Activated B cell treated with CpG ODN at 0.5 μM for 24 hours (primary cell): ENCODE results near the gene FOXP1. TPM values are rescaled to one million over a fixed set of nuclear protein-coding genes. Genes with fewer than 3 reads are reported as not detected.
A peak's percentile ranks its signal among the peaks of the same experiment; 100 is the strongest.

Source experiments
- ATAC-seq: fragments of 200-7000 bp; cut with Tn5 transposase; one replicate; pipeline ENCODE4 v1.10.0; 2021; ENCODE audit warnings: low read depth, mild to moderate bottlenecking, moderate library complexity
- CTCF ChIA-PET: fragments of 350-600 bp; sonication (Branson Sonifier 250); formaldehyde crosslinking; loops from one replicate; lab custom pipeline; 2021; ENCODE audit warnings: antibody characterized with exemption; lab: Charles Lee
- POLR2A ChIA-PET: fragments of 350-600 bp; sonication (Branson Sonifier 250); formaldehyde crosslinking; loops from one replicate; lab custom pipeline; 2021; ENCODE audit warnings: antibody characterized with exemption; lab: Charles Lee
- DNase-seq: peaks from one replicate; pipeline ENCODE4 v3.0.0; 2022
- H3K27ac Mint-ChIP-seq: one replicate; pipeline ENCODE4 v1.8.0; 2020; ENCODE audit warnings: mixed read lengths
- H3K27me3 Mint-ChIP-seq: one replicate; pipeline ENCODE4 v1.8.0; 2021; ENCODE audit warnings: mixed read lengths
- H3K36me3 Mint-ChIP-seq: one replicate; pipeline ENCODE4 v1.8.0; 2021; ENCODE audit warnings: low read depth, mixed read lengths
- H3K4me1 Mint-ChIP-seq: one replicate; pipeline ENCODE4 v1.8.0; 2021; ENCODE audit warnings: mixed read lengths
- H3K4me3 Mint-ChIP-seq: one replicate; pipeline ENCODE4 v1.8.0; 2020; ENCODE audit warnings: mild to moderate bottlenecking, mixed read lengths
- H3K9me3 Mint-ChIP-seq: one replicate; pipeline ENCODE4 v1.8.0; 2020; ENCODE audit warnings: mixed read lengths
- CTCF ChIP-seq: fragments of 200-600 bp; IDR thresholded peaks from one replicate; pipeline ENCODE4 v1.8.0; 2022; ENCODE audit warnings: antibody characterized with exemption, mild to moderate bottlenecking
- intact Hi-C: fragments of 100-400 bp; cut with micrococcal nuclease; formaldehyde crosslinking; loops from one replicate; pipeline ENCODE4 v1.15.1; 2024
- total RNA-seq: library from RNA; stranded (reverse); gene quantifications from 2 replicates; pipeline ENCODE4 v1.2.3, GENCODE V29; 2022

The FOXP1 gene
- total RNA-seq, 1 donor from 2014 or later = 563 TPM

- ATAC-seq = no peak
- H3K4me3 Mint-ChIP-seq = no peak overlapping the region
- CTCF ChIA-PET = no interaction called here
- no peak overlapping the region for H3K27ac Mint-ChIP-seq
- peaks cover 34% of the 10 kb centered on the region for H3K36me3 Mint-ChIP-seq
- intact Hi-C loops = no loop called here
- no peaks in the 10 kb centered on the region for H3K9me3 Mint-ChIP-seq
- no peak for DNase-seq
- H3K27me3 Mint-ChIP-seq = no peaks in the 10 kb centered on the region
- POLR2A ChIA-PET = interaction anchor here (0.5 to 0.6 kb wide), 2 partner anchors 9 to 28 kb away, joined by 3 to 4 read pairs; no protein-coding TSS in a partner anchor
- no peak for TF ChIP-seq CTCF
- H3K4me1 Mint-ChIP-seq = peaks cover 66% of the 10 kb centered on the region
Observed at GRCh38 chr3:71251156-71251775, 332.3 kb downstream of the FOXP1 start.

DNA sequence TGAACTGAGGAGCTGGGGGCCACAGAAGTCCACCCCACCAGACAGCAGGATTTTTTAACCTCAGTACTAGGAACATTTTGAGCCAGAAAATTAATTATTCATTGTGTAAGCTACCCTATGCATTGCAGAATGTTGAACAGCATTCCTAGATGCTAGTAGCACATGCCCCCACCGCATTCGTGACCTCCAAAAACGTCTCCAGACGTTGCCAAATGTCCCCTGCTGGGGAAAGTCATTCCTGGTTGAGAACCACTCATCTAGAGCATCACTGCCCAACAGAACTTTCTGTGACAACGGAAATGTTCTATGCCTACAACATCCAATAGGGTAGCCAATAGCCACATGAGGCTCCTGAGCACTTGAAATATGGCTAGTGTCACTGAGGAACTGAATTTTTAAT is 333.5 kb downstream of the FOXP1 start:
- no peak for ATAC-seq
- no peaks in the 10 kb centered on the region for H3K27me3 Mint-ChIP-seq
- H3K4me3 Mint-ChIP-seq = no peak overlapping the region
- H3K4me1 Mint-ChIP-seq = peaks cover 69% of the 10 kb centered on the region
- peaks cover 30% of the 10 kb centered on the region for H3K36me3 Mint-ChIP-seq
- intact Hi-C loops = no loop called here
- DNase-seq = no peak
- no peaks in the 10 kb centered on the region for H3K9me3 Mint-ChIP-seq
- TF ChIP-seq CTCF = no peak
- CTCF ChIA-PET = interaction anchor here (1.3 kb wide), 1 partner anchor 261 kb away, joined by 4 read pairs; no protein-coding TSS in a partner anchor
- H3K27ac Mint-ChIP-seq = peak overlapping the region; percentile 50
- POLR2A ChIA-PET = no interaction called here

DNA sequence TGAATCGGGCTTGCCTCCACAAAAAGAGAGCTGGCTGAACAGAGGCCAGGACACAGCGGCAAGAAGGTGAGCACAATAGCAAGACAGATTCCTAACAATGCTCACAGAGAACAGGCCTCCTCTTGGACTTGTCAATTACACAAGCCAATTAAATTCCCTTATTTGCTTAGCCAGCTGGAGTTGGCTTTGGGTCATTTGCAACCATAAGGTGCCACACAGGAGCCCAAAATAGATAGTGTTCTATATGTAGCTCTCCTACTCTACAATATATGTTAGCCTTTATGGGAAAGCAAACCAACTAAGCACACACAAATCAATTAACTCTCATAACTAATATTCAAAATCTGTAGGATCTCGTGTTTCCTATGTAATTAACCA is 335.6 kb downstream of the FOXP1 start:
- no peak for ATAC-seq
- no peak for DNase-seq
- H3K27ac Mint-ChIP-seq = no peak overlapping the region
- ChIA-PET POLR2A (interaction anchor here (0.7 kb wide), 2 partner anchors 13 to 145 kb away, joined by 5 to 6 read pairs; no protein-coding TSS in a partner anchor), CTCF (no interaction called here)
- no peaks in the 10 kb centered on the region for H3K9me3 Mint-ChIP-seq
- no peaks in the 10 kb centered on the region for H3K27me3 Mint-ChIP-seq
- intact Hi-C loops = no loop called here
- no peak overlapping the region for H3K4me3 Mint-ChIP-seq
- peaks cover 23% of the 10 kb centered on the region for H3K36me3 Mint-ChIP-seq
- no peak for TF ChIP-seq CTCF
- peaks cover 70% of the 10 kb centered on the region for H3K4me1 Mint-ChIP-seq

DNA sequence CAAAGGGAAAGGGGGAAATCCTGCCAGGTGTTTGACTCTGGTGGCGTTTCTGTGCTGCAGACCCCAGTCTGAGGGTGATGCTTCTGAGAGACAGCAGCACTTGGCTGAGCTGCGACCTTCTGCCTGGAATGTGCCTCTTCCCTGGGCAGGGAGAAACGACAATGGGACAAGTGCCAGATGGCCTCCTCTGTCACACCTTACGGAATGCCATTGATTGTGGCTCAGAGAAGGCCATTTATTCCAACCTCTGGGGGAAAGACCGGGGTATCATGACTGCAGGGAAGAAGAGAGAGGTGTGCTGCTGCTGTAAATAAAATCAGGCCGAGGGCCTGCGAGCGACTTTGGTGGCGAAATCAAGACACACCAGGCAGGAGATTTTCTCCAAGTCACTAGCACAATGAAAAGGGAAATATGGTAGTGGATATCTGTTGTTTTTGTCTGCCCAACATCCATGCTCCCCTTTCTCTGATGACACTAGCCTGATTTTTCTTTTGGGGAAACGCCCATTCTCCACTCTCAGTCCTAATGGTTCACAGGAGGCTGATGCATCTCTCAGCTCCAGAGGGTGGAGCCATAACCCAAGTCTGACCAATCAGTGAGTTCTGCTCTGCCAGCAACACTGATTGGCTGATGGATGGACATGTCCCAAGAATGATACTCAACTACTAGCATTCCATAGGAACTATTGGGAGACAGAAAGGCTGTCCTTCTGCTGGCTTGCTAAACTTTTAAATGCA is 336.1 kb downstream of the FOXP1 start:
- intact Hi-C loops = no loop called here
- H3K4me1 Mint-ChIP-seq = peaks cover 68% of the 10 kb centered on the region
- no peak overlapping the region for H3K27ac Mint-ChIP-seq
- POLR2A ChIA-PET = interaction anchor here (0.6 kb wide), 2 partner anchors 44 to 160 kb away, joined by 3 to 7 read pairs; no protein-coding TSS in a partner anchor
- no peaks in the 10 kb centered on the region for H3K27me3 Mint-ChIP-seq
- H3K36me3 Mint-ChIP-seq = peaks cover 20% of the 10 kb centered on the region
- TF ChIP-seq CTCF = no peak
- DNase-seq (no peak), ATAC-seq (no peak)
- no peaks in the 10 kb centered on the region for H3K9me3 Mint-ChIP-seq
- no peak overlapping the region for H3K4me3 Mint-ChIP-seq
- CTCF ChIA-PET = no interaction called here
